PC-9 (cell line): ENCODE measurements around the gene CHD1.

Experiments
- EZH2 ChIP-seq: fragments of 200-600 bp; sonication (generic); IDR thresholded peaks from 2 replicates; pipeline ENCODE4 v1.8.0; 2017; ENCODE audit warnings: antibody characterized with exemption, low read depth
- TF ChIP-seq, protein P1 (sequence below): fragments of 200-600 bp; sonication (generic); conservative IDR thresholded peaks from 2 replicates; pipeline ENCODE4 v1.6.1; 2017; ENCODE audit warnings: mixed run types, antibody characterized with exemption, mild to moderate bottlenecking, moderate library complexity

DNA sequence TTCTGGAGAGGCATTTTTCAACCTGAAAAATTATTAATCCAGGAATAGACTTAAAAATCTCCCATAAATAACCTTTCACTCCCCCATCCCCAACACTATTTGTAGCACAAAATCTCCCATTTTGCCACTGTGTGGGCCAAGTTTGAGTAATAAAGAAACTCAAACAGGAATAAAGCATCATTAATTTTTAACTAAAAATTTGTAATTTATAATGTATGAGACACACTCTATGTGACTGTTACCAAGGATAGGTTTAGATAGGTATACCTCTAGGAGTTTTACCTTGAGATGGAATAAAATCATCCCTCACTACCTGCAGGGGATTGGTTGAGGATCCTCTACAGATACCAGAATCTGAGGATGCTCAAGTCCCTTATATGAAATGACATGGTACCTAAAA is 30.1 kb downstream of the CHD1 start:
- TF ChIP-seq, protein P1, sequence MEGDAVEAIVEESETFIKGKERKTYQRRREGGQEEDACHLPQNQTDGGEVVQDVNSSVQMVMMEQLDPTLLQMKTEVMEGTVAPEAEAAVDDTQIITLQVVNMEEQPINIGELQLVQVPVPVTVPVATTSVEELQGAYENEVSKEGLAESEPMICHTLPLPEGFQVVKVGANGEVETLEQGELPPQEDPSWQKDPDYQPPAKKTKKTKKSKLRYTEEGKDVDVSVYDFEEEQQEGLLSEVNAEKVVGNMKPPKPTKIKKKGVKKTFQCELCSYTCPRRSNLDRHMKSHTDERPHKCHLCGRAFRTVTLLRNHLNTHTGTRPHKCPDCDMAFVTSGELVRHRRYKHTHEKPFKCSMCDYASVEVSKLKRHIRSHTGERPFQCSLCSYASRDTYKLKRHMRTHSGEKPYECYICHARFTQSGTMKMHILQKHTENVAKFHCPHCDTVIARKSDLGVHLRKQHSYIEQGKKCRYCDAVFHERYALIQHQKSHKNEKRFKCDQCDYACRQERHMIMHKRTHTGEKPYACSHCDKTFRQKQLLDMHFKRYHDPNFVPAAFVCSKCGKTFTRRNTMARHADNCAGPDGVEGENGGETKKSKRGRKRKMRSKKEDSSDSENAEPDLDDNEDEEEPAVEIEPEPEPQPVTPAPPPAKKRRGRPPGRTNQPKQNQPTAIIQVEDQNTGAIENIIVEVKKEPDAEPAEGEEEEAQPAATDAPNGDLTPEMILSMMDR, result no peak
- TF ChIP-seq EZH2, result no peak
